ENCODE results near the gene RSPH9.

- TF ChIP-seq CTCF (IDR thresholded peaks at IDR 0.05) (no peak), POLR2AphosphoS5 (IDR thresholded peaks at IDR 0.05; ENCODE audit: low read depth, low read length) (no peak), REST (IDR thresholded peaks at IDR 0.05; ENCODE audit: insufficient read depth in 1 of 2, low read depth in 2 of 2, low read length in 1 of 2) (no peak), SIN3A (IDR thresholded peaks at IDR 0.05; ENCODE audit: borderline replicate concordance, insufficient read depth, low read depth, low read length) (no peak)
These were observed 23.0 kb upstream of the RSPH9 start for GRCh38 chr6:43621836-43622180.
